ENCODE data around the gene SUPT20H. TPM values are rescaled to one million over a fixed set of nuclear protein-coding genes. Genes with fewer than 3 reads are reported as not detected.

The SUPT20H gene
- total and polyA plus RNA-seq, 10 of the 15 experiments (the other 5 are each of a cell fraction or from before 2014, with no cell fraction given), result 12.3 to 69.8 (median 47.5) TPM

DNA sequence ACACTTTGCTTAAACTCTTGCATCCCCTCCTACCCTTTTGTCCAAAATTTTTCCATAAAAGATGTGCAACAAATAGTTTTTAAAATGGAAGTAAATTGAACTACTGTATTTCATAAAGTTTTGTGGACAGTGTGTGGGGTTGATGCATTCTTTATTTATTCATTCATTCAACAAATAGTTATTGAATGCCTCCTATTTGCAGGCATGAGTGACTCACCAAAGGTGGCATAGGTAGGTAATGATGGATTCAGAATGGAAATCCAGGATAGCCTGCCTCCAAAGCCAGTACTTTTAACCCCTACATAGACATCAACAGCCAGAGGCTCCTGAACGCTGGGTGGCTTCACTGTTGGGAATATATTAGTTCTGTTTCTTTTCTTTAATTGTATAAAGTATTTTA lies 48.4 kb upstream of the SUPT20H start:
- RAD21 ChIA-PET (ENCODE audit: unreplicated experiment), result no interaction called here
- H3K36me3 ChIP-seq (ENCODE audit: control insufficient read depth in 2 of 2, insufficient read depth in 2 of 2, low read length in 1 of 2), result no peaks in the 10 kb centered on the region
- H3K4me3 ChIP-seq, result no peak overlapping the region
- H3K9me3 ChIP-seq (replicated peaks; ENCODE audit: control insufficient read depth, insufficient read depth, low read length), result no peaks in the 10 kb centered on the region
- H2AFZ ChIP-seq (ENCODE audit: control insufficient read depth, low read depth, low read length), result no peak overlapping the region
- no peaks in the 10 kb centered on the region; a peak in 1 of 4 replicates for H3K27me3 ChIP-seq (replicated peaks in 1 of 2; ENCODE audit: control insufficient read depth in 2 of 2, insufficient read depth in 2 of 2, low read length in 1 of 2)
- no peak for ATAC-seq
- CTCF ChIA-PET, result no interaction called here
- no peak overlapping the region for H3K27ac ChIP-seq (ENCODE audit: control insufficient read depth, insufficient read depth)
- H4K20me1 ChIP-seq (ENCODE audit: control insufficient read depth, insufficient read depth), result no peaks in the 10 kb centered on the region
- no peak for FAIRE-seq
- DNase-seq (ENCODE audit: low read depth, low spot score), result no peak
- SMC1A ChIA-PET (ENCODE audit: uncharacterized antibody, unreplicated experiment), result no interaction called here
- 0% methylated on average over 1 of the region's 1 CpG for WGBS (ENCODE audit: insufficient coverage, insufficient replicate concordance, low lambda C conversion rate, missing lambda C conversion rate)
- no peak overlapping the region for H3K9ac ChIP-seq (ENCODE audit: control insufficient read depth, insufficient read depth, low read length)
- H3K4me1 ChIP-seq (ENCODE audit: control insufficient read depth, insufficient read depth, low read length), result no peaks in the 10 kb centered on the region
- no peak overlapping the region for H3K4me2 ChIP-seq (ENCODE audit: control insufficient read depth, insufficient read depth)
- intact Hi-C loops (cut with micrococcal nuclease; ENCODE audit: unreplicated experiment), result loop anchor here (5.0 kb wide), 1 partner anchor 494 kb away; no protein-coding TSS in a partner anchor
- no peaks in the 10 kb centered on the region for H3K79me2 ChIP-seq (ENCODE audit: control insufficient read depth, insufficient read depth, low read length)
- in situ Hi-C loops (cut with MboI), result no loop called here
- no TSS peak for BruUV-seq (replicated peaks)
- POLR2A ChIA-PET, result no interaction called here
- TF ChIP-seq, protein P1, sequence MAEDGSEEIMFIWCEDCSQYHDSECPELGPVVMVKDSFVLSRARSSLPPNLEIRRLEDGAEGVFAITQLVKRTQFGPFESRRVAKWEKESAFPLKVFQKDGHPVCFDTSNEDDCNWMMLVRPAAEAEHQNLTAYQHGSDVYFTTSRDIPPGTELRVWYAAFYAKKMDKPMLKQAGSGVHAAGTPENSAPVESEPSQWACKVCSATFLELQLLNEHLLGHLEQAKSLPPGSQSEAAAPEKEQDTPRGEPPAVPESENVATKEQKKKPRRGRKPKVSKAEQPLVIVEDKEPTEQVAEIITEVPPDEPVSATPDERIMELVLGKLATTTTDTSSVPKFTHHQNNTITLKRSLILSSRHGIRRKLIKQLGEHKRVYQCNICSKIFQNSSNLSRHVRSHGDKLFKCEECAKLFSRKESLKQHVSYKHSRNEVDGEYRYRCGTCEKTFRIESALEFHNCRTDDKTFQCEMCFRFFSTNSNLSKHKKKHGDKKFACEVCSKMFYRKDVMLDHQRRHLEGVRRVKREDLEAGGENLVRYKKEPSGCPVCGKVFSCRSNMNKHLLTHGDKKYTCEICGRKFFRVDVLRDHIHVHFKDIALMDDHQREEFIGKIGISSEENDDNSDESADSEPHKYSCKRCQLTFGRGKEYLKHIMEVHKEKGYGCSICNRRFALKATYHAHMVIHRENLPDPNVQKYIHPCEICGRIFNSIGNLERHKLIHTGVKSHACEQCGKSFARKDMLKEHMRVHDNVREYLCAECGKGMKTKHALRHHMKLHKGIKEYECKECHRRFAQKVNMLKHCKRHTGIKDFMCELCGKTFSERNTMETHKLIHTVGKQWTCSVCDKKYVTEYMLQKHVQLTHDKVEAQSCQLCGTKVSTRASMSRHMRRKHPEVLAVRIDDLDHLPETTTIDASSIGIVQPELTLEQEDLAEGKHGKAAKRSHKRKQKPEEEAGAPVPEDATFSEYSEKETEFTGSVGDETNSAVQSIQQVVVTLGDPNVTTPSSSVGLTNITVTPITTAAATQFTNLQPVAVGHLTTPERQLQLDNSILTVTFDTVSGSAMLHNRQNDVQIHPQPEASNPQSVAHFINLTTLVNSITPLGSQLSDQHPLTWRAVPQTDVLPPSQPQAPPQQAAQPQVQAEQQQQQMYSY (CRISPR knock-in tag; IDR thresholded peaks at IDR 0.05), result no peak
- TF ChIP-seq SIX5 (IDR thresholded peaks at IDR 0.05; ENCODE audit: low read depth, low read length, severe bottlenecking), result no peak
- TF ChIP-seq FOXK2 (IDR thresholded peaks at IDR 0.05), result no peak
- TF ChIP-seq, protein P2, sequence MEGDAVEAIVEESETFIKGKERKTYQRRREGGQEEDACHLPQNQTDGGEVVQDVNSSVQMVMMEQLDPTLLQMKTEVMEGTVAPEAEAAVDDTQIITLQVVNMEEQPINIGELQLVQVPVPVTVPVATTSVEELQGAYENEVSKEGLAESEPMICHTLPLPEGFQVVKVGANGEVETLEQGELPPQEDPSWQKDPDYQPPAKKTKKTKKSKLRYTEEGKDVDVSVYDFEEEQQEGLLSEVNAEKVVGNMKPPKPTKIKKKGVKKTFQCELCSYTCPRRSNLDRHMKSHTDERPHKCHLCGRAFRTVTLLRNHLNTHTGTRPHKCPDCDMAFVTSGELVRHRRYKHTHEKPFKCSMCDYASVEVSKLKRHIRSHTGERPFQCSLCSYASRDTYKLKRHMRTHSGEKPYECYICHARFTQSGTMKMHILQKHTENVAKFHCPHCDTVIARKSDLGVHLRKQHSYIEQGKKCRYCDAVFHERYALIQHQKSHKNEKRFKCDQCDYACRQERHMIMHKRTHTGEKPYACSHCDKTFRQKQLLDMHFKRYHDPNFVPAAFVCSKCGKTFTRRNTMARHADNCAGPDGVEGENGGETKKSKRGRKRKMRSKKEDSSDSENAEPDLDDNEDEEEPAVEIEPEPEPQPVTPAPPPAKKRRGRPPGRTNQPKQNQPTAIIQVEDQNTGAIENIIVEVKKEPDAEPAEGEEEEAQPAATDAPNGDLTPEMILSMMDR (IDR thresholded peaks at IDR 0.05 in 2 of 3, conservative IDR thresholded peaks at IDR 0.05 in 1 of 3; ENCODE audit: control insufficient read depth in 2 of 3, extremely low read depth in 1 of 3, insufficient read depth in 1 of 3, low read depth in 3 of 3, low read length in 3 of 3), result no peak
- no peak for TF ChIP-seq CBX3 (IDR thresholded peaks at IDR 0.05; ENCODE audit: borderline replicate concordance, low read depth)
- no peak for TF ChIP-seq MEF2A (IDR thresholded peaks at IDR 0.05; ENCODE audit: insufficient read depth, low read depth, low read length)
- no peak for TF ChIP-seq ASH2L (IDR thresholded peaks at IDR 0.05; ENCODE audit: borderline replicate concordance, low read depth)
- TF ChIP-seq YY1 (IDR thresholded peaks at IDR 0.05; ENCODE audit: low read depth, low read length), result no peak
- no peak for TF ChIP-seq TCF3 (IDR thresholded peaks at IDR 0.05; ENCODE audit: borderline replicate concordance, insufficient read depth, low read depth, low read length)
- TF ChIP-seq STAT1 (conservative IDR thresholded peaks at IDR 0.05), result no peak
- TF ChIP-seq, protein P3, sequence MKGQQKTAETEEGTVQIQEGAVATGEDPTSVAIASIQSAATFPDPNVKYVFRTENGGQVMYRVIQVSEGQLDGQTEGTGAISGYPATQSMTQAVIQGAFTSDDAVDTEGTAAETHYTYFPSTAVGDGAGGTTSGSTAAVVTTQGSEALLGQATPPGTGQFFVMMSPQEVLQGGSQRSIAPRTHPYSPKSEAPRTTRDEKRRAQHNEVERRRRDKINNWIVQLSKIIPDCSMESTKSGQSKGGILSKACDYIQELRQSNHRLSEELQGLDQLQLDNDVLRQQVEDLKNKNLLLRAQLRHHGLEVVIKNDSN (IDR thresholded peaks at IDR 0.05; ENCODE audit: borderline replicate concordance, extremely low read length, insufficient read depth, low read depth, low read length), result no peak
- TF ChIP-seq, protein P4, sequence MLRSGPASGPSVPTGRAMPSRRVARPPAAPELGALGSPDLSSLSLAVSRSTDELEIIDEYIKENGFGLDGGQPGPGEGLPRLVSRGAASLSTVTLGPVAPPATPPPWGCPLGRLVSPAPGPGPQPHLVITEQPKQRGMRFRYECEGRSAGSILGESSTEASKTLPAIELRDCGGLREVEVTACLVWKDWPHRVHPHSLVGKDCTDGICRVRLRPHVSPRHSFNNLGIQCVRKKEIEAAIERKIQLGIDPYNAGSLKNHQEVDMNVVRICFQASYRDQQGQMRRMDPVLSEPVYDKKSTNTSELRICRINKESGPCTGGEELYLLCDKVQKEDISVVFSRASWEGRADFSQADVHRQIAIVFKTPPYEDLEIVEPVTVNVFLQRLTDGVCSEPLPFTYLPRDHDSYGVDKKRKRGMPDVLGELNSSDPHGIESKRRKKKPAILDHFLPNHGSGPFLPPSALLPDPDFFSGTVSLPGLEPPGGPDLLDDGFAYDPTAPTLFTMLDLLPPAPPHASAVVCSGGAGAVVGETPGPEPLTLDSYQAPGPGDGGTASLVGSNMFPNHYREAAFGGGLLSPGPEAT (IDR thresholded peaks at IDR 0.05; ENCODE audit: low read depth), result no peak
- TF ChIP-seq MEF2B (IDR thresholded peaks at IDR 0.05; ENCODE audit: partially characterized antibody, poor library complexity, severe bottlenecking), result no peak
- TF ChIP-seq, protein P5, sequence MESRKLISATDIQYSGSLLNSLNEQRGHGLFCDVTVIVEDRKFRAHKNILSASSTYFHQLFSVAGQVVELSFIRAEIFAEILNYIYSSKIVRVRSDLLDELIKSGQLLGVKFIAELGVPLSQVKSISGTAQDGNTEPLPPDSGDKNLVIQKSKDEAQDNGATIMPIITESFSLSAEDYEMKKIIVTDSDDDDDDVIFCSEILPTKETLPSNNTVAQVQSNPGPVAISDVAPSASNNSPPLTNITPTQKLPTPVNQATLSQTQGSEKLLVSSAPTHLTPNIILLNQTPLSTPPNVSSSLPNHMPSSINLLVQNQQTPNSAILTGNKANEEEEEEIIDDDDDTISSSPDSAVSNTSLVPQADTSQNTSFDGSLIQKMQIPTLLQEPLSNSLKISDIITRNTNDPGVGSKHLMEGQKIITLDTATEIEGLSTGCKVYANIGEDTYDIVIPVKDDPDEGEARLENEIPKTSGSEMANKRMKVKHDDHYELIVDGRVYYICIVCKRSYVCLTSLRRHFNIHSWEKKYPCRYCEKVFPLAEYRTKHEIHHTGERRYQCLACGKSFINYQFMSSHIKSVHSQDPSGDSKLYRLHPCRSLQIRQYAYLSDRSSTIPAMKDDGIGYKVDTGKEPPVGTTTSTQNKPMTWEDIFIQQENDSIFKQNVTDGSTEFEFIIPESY (IDR thresholded peaks at IDR 0.05), result no peak

All from GM12878 (cell line).